HG03432 (cell line): ENCODE data around the gene AP4B1.
A peak's percentile ranks its signal among the peaks of the same experiment; 100 is the strongest.
"Not testable (repeated sequence)": the region's sequence is repeated elsewhere in the genome, so short reads cannot be mapped to it uniquely, and the experiment has no call there.

ENCODE experiments used
- ATAC-seq: cut with Tn5 transposase; IDR thresholded peaks from one replicate; pipeline ENCODE4 v1.9.1; 2021; ENCODE audit warnings: mild to moderate bottlenecking, moderate library complexity; ENCODE audit not compliant: unreplicated experiment

AP4B1 gene

DNA sequence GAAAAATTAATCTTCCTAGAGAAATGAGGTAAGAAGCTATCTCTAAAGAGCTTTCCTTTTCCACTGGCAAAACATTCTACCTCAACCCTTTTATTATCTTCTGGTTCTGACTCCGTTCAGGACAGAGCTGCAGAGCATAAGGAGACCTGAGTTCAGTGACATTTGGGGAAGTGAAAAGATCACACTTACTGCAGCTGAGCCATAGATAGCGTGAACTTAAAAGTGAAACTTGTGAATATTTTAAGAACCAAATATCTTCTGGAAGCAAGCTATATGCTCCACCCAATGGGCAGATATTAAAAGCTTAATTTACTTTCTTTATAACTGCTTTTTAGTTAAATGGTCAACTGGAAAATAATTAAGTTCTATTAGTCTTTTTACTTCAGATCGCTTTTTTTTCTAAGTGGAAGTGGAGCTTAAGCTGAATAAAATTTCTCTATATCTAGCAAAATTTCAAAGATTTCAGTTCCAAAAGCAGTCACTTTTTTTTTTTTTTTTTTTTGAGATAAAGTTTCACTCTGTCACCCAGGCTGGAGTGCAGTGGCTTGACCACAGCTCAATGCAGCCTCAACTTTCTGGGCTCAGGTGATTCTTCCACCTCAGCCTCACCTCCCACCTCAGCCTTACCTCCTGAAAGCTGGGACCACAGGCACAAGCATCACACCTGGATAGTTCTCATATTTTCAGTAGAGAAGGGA, 45.0 kb downstream of the AP4B1 start:
- ATAC-seq, result peak; percentile 89

DNA sequence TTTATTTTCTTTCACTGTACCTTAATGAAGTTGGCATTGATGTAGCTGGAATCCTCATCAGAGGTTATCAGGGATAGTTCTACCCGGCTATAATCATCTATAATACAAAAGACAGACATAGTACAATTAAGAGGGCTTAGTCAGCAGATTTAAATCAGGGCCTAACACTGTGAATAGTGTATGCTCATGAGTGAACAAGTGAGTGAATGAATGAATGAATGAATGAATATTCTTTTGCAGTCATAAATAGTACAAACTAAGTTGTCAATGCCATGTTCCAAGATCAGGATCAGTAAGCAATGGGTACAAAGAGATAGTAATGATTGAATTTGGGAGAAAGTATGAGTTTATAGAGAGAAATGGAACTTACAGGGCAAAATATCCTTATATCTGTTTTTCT, 45.6 kb downstream of the AP4B1 start:
- ATAC-seq, result no peak

DNA sequence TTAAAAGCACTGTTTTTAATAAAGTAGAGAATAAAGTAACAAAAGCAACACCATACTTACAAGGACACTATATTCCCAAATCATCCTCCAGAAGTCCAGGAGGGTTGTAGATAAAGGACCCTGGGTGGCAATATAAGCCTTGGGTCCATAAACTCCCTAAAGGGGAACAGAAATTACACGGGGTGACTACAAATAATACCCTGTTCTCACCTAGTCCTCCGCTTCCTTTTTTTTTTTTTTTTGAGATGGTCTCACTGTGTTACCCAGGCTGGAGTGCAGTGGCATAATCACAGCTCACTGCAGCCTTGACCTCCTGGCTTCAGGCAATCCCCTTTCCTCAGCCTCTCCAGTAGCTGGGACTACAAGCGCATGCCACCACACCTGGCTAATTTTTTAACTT, 46.2 kb downstream of the AP4B1 start:
- ATAC-seq, result peak; percentile 41

DNA sequence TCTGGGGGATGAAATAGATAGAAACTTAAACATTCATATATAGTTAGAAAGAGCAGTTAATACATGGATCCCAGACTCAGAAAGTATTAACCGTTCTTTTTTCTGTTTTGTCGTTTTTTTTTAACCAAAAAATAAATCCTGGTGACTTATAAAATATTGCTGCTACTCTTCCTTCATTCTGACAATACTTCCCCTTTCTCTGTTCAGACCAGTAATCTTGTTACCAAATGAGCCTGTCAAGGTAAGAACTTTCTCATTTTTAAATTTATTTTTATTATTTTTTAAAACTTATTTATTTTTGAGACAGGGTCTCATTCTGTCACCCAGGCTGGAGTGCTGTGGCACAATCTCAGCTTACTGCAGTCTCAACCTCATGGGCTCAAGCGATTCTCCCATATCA, 46.8 kb downstream of the AP4B1 start:
- no peak for ATAC-seq

DNA sequence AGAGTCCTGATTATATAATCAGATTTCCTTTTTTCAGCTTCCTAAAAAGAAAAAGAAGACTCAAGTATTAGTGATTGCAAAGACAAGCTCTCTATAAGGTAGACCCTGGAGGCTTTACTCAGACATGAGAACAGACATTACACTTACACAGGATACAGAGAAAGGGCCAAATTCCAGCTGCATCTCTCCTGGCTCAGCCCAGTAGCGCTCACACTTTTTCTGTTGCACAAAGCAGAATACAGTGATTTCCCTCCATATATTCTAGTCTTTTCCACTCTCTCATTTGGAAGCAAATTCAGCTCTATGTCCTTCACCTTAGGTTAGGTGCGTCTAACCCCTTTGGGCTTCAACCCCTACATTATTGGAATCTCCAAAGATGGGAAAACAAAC, 48.2 kb downstream of the AP4B1 start:
- ATAC-seq, result no peak

DNA sequence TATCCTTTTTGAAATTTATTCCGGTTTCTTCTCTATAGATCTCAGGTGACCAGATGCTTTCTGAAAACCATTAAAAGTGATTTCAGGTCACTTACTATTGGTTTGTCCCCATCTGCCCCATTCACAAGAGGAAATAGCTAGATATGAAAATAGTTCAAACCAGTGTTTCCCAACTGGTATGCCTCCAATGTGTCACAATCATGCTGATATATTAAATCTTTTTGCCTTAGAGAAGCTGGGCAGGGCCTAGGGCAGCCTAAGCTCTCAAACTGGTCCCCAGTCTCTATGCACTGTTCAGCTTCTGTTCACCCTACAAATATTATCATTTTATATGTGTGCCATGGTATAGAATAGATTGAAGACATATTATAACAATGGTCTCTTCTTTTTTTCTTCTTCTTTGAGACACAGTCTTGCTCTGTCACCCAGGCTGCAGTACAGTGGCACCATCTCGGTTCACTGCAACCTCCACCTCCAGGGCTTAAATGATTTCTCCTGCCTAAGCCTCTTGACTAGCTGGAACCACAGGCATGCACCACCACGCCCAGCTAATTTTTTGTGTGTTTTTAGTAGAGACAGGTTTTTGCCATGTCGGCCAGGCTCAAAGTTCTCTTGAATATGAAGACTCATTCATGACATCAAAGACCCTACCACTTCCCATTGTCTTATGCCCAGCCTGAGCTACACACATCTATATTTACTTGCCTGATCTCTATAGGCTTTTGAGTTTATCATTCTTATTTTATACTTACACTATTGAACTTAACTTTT, 48.8 kb downstream of the AP4B1 start:
- no peak for ATAC-seq

DNA sequence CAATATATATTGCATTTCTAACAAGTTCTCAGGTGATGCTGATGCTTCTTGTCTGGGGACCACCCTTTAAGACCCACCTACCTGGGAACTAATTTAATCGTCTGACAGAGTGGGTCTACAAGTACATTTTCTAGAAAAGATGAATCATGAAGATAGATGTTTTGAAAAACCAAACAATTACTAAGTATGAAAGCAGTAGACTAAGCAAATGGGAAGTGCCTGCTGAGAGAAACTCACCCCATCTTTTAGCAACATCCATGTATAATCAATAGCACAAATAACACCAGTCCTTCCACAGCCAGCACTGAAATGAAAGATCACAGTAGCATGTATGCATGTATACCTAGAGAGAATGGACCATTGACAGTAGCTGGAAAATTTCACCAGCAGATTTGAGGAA, 50.4 kb downstream of the AP4B1 start:
- no peak for ATAC-seq

DNA sequence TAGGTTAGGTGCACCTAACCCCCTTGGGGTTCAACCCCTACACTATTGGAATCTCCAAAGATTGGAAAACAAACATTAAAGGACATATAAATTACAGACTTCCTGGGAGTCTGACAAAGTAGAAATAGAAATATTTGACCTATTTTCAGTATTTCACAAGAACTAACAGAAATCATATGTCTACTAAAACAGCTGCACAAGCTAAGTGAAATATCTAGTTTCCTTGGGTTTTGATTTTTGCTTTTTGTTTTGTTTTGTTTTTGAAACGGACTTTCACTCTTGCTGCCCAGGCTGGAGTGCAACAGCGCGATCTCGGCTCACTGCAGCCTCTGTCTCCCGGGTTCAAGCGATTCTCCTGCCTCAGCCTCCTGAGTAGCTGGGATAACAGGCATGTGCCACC, 51.9 kb downstream of the AP4B1 start:
- ATAC-seq, result not testable (repeated sequence)

DNA sequence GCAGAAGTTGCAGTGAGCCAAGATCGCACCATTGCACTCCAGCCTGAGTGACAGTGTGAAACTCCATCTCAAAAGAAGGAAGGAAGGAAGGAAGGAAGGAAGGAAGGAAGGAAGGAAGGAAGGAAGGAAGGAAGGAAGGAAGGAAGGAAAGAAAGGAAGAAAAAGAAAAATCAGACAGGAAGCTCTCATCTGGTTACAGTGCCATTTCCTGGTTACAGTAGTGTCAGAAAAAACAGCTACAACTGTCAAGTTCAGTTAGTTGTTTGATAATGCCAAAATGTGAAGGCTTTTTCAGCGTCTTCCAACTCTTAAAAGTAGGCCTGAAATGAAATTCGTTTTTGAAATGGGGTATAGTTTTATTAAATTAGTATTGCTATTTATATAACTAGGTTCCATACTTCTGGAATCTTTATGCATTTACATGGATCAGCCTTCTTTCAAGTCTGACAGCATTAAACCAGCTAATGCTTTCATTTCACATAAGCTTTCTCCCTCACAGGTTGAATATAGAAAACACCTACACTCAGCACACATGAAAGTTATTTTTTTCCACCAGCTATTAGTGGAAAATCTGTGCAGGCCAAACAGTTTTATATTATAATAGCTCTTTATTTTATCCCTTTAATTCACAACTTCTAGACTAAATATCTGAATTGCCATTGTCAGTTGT, 54.3 kb downstream of the AP4B1 start:
- no peak for ATAC-seq

DNA sequence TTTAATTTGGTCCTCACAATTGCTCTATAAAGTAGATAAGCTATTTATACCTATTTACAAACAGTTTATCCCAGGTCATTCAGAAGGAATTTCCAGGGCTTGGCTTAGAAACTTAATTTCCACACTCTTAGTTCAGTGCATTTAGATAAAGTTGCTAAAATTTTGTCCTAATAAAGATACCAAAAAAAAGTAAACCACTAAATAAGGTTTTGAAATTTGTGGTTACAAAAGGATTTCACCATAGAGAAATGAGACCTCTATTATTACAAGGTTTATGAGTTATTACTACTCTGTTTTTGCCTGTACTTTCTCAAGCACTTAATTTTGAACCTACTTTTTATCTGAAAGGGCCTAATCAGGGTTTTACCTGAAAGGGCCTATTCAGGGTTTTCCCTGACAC, 55.5 kb downstream of the AP4B1 start:
- ATAC-seq, result no peak

DNA sequence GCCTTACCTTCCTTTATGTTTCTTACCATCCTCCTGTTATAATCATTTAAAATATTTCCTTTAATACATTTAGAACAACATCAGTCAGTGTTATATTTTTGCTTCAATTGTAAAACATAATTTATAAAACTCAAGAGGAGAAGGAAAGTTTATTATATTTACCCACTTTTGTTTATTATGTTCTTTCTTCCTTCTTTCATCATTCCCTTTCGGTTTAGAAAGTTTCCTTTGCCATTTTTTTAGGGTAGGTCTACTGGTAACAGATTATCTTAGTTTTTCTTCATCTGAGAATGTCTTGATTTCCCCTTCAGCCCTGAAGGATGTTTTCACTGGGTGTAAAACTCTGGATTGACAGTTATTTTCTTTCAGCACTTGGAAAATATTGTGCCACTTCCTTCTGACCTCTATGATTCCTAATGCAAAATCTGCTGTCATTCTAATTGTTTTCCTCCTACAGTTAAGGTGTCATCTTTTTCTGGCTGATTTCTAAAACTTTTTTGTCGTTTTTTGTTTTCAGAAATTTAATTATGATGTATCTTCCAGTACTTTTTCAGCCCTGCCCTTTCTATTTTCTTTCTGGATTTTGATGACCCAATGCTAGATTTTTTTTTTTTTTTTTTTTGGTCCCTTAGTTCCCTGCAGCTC, 58.1 kb downstream of the AP4B1 start:
- no peak for ATAC-seq
